RWPE1 (cell line): ENCODE results near the gene PCYT2.
A peak's percentile ranks its signal among the peaks of the same experiment; 100 is the strongest.

Experiments used
- CTCF ChIA-PET: fragments of 350-600 bp; sonication (Branson Sonifier 250); formaldehyde crosslinking; extraction: SDS; loops from one replicate; lab custom pipeline; 2021; lab: Yijun Ruan, JAX
- POLR2A ChIA-PET: fragments of 400-600 bp; formaldehyde crosslinking; extraction: SDS; loops from one replicate; lab custom pipeline; 2020; ENCODE audit warnings: antibody characterized with exemption; ENCODE audit not compliant: low non-redundant PET; lab: Yijun Ruan, JAX
- DNase-seq: peaks from one replicate; pipeline ENCODE4 v3.0.0; 2012; ENCODE audit warnings: low spot score
- H3K27ac ChIP-seq: fragments of 450-650 bp; 2 replicates; pipeline ENCODE4 v1.5.1; 2017
- TF ChIP-seq, protein P1 (sequence below): fragments of 450-650 bp; conservative IDR thresholded peaks from 2 replicates; pipeline ENCODE4 v1.5.1; 2017; ENCODE audit warnings: low read depth, mild to moderate bottlenecking

Gene PCYT2

DNA sequence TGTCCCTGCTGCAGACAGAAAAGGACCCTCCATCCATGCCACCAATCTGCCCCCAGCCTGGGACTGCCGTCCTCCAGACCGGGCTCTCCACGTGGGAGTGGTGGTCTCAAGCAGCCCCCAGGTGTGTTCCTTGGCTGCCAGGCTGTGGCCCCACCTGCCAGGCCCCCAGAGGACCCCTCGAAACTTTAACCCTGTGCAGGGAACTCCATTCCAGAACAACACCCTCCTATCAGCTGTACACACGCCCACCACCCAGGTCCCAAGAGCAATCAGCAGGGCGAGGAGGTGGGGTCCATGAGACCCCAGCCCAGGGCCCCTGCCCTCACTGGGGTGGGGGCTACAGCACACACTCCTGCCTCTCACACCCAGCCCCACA lies 24.5 kb upstream of the PCYT2 start:
- TF ChIP-seq, protein P1, sequence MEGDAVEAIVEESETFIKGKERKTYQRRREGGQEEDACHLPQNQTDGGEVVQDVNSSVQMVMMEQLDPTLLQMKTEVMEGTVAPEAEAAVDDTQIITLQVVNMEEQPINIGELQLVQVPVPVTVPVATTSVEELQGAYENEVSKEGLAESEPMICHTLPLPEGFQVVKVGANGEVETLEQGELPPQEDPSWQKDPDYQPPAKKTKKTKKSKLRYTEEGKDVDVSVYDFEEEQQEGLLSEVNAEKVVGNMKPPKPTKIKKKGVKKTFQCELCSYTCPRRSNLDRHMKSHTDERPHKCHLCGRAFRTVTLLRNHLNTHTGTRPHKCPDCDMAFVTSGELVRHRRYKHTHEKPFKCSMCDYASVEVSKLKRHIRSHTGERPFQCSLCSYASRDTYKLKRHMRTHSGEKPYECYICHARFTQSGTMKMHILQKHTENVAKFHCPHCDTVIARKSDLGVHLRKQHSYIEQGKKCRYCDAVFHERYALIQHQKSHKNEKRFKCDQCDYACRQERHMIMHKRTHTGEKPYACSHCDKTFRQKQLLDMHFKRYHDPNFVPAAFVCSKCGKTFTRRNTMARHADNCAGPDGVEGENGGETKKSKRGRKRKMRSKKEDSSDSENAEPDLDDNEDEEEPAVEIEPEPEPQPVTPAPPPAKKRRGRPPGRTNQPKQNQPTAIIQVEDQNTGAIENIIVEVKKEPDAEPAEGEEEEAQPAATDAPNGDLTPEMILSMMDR = no peak
- POLR2A ChIA-PET = no interaction called here
- DNase-seq = no peak
- peak overlapping the region; percentile 98 for H3K27ac ChIP-seq
- CTCF ChIA-PET = interaction anchor here (1.8 kb wide), 1 partner anchor 24 kb away, joined by 6 read pairs; no protein-coding TSS in a partner anchor

DNA sequence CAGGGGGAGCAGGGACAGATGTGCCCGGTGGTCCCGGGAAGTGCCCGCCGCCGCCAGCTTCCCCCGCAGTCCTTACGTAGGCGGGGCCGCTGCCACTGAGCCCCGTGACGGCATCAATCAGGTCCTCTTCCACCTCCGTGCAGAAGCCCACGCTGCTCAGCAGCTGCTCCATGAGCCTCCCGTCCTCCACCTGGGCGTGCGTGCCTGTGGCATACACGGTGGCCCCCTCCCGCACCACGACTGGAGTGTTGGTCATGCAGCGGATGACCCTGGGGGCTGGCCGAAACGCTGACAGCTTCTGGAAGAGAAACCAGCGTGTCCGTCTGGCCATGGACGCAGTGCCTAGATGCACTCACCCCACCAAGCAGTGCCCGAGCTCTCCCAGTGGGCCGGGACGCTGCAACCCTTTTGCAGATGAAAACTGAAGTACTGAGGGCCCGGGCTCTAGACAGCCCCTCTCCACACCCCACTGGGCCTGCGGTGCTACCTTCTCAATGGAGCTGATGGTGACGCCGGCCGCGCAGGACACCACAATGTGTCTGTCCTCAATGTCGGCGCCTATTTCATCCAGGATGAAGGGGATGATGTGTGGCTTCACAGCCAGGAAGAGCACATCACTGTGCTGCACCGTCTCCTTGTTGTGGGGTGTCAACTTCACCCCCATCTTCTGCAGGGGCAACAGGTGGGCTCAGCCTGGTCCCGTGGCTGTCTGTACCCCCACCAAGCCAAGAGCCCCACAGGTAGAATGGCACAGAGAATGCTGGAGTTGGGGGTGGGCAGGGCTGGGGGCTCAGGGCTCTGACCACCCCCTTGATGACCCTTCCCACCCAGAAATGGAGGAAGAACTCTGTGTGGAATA lies 23.9 kb upstream of the PCYT2 start:
- CTCF ChIA-PET = interaction anchor here (1.8 kb wide), 1 partner anchor 25 kb away, joined by 6 read pairs; no protein-coding TSS in a partner anchor
- TF ChIP-seq, protein P1 = no peak
- DNase-seq = no peak
- POLR2A ChIA-PET = no interaction called here
- peak overlapping the region; percentile 98 for H3K27ac ChIP-seq

DNA sequence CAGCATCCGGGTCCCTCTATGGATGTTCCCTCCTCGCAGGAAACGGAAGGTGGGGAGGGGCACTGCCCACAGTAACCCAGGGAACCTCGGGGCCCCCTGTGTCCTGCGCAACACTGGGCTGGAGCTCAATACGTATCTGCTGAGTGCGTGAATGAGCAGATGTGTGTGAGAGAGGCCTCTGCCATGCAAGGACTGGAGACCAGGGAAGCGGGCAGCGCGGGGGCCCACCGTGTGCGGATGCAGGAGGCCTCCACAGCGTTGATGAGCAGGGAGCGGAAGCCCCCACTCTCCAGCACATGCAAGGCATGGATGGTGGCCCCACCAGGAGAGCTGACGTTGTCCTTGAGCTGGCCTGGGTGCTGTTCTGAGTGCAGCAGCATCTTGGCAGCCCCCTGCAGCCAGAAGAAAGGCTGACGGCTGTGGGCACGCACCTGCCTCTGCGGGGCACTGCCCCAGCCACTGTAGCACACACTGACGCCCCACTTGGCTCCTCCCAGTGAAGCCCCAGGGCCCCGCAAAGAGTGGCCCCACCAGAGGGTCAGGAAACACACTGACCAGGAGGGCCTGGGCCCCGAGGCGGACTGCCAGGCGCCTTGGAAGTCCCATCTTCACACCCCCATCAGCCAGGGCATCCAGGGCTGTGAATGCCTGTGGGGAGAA lies 23.0 kb upstream of the PCYT2 start:
- ChIA-PET POLR2A (no interaction called here), CTCF (no interaction called here)
- no peak for DNase-seq
- H3K27ac ChIP-seq = peak overlapping the region; percentile 98
- TF ChIP-seq, protein P1 = no peak

DNA sequence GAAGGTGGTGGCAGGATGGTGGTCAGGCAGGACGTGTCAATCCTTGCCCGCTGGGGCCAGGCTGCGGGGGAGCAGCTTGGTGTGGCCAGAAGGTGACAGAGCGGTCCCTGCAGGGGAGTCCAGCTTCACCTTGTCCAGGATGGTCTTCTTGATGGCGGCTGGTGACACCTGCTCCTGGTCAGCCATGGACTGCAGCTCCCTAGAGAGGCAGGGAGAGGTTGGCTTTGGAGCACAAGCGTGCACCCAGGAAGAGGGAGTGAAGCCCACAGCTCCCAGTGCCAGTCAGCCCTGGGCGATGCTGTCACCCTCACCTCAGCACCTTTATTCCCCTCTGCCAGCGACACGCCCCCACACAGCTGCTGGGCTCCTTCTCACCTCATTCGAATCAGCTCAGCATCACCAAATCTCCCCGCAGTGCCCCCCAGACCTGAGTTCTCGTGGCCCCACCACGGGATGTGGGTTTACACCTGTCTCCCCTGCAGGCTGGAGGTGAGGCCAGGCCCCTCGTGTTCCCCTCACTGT lies 22.0 kb upstream of the PCYT2 start:
- DNase-seq = no peak
- TF ChIP-seq, protein P1 = no peak
- H3K27ac ChIP-seq = peak overlapping the region; percentile 98
- CTCF ChIA-PET = interaction anchor here (0.8 kb wide), 1 partner anchor 26 kb away, joined by 4 read pairs; no protein-coding TSS in a partner anchor
- POLR2A ChIA-PET = no interaction called here

DNA sequence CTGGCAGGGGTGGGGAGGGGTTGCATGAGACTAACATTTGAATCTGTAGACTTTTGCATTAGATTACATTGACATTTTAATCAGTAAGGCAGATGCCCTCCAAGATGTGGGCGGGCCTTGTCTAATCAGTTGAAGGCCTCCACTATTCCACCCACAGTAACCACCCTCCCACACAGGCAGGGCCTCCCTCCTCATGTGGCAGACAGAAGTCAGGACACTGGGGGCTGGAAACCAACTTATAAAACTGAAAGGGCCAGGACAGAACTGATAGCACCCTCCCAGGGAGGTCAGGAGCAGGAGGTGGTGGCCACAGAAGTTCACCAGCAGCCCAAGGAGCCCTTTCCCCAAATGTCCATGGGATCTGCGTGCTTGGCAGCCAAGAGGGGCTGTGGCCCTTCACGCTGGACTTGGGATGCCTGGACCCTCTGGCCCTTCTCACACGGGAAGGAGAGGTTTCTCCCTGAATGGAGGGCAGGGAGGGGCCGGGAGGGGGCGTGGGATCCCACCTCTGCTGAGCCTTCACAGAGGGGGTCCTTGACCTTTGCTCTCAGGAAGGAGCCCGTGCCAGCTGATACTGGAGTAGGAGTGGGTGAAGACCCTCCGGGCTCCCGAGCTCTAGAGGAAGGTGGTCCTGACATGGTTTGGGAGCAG lies 21.3 kb upstream of the PCYT2 start:
- no peak for DNase-seq
- CTCF ChIA-PET = no interaction called here
- POLR2A ChIA-PET = no interaction called here
- peak overlapping the region; percentile 98 for H3K27ac ChIP-seq
- TF ChIP-seq, protein P1 = no peak
